HG02970 (cell line): ENCODE results near the gene BTBD7.
"Not testable (repeated sequence)": the region's sequence is repeated elsewhere in the genome, so short reads cannot be mapped to it uniquely, and the experiment has no call there.

ENCODE experiments used
- ATAC-seq: cut with Tn5 transposase; IDR thresholded peaks from one replicate; pipeline ENCODE4 v1.9.1; 2021; ENCODE audit warnings: mild to moderate bottlenecking, moderate library complexity, moderate number of reproducible peaks; ENCODE audit not compliant: unreplicated experiment, low FRiP score

The BTBD7 gene

GRCh38 chr14:93249128-93249831 lies 83.6 kb downstream of the BTBD7 start:
- ATAC-seq = no peak

DNA sequence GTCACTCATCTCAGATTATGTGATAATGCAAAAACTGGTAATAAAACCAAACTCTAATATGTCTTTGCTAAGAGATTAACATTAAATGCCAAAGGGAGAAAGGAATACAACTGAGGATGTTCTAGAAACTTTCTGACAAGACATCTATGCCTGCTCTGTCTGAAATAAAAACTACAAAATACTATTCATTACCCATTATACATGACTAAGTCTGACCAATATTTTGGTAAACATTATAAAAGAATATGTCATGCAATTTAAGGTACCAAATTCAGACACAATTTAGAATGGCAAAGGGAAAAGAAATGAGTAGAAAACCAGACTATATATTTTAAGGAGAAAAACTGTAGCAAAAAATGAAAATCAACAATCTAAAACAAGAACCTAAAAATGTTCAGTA lies 86.3 kb downstream of the BTBD7 start:
- no peak for ATAC-seq

DNA sequence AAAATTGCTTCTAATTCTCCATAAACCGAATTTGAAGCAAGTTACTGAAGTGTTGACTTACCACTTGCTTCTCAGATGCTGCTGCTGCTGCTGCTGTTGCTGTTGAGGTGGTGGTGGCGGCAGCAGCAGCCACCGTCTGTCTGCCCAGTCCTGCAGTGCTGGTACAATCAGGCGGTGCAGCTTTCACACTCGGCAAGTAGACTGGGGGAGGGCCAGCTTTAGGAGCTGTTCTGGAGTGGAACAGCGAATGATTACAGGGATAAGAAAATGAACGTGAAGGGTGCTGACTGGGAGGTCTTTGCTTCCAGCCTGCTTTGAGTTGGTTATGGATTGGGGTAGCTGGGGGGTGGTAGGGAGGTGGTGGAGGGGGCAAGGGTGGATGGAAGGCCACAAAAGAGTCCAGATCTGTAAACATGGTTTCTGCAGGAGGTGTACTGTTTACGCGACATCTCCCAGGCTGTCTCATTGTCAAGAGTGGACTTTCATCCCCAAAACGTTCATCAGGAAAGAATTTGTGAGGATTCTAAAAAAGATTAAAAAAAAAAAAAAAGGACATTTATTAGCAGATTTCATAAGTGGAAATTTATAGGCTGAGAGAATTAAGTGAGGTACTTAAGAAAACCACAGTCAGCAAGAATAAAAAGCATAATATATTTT lies 86.9 kb downstream of the BTBD7 start:
- ATAC-seq = no peak

DNA sequence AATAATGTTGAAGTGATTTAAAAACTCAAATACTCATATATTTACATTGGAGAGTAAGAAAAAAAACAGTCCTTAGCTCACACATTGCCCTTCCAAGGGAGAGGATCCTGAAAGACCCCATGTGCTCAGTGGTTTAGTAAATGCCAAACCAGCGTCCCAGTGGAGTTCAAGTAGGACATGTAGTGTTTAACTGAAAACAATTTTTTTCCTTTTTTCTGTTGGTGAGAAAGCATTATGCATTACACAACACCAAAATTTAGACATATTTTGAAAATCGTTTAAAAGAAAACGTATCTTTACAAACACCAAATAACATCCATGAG lies 92.2 kb downstream of the BTBD7 start:
- no peak for ATAC-seq

DNA sequence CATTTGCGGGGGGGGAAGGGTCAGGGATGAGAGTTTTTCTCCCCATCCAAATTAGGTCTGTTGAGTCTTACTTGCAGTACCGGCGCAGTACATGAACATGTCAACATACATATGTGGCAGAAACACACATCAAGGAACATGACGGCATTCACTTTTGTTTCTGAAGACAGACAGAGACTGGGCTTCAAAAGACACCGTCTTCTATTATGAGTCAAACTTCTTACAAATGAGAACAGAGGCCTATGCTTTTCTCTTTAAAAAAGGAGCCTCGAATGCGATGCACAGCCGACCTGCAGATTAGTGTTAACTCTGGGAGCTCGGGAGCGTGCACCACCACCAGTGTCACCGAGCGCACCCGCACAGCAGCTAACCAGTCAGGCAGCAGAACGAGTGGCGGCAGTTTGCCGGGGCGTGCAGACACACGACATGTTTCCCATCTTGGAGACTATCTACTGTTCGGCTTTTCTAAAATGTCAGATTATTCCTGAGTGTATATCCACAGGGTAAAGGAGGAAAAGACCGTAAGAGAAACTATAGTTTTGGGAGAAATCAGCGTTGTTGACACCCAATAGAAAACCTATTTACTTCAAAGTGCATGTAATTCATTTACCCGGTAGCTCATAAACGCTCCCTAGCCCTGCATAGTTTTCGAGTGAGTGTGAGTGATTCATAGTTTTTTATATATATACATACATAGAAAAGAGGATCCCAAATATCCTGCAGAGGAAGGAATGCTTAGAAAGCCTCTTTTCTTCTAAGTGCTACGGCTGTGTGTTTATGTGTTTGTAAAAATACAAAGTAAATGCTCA lies 92.8 kb downstream of the BTBD7 start:
- ATAC-seq = no peak

DNA sequence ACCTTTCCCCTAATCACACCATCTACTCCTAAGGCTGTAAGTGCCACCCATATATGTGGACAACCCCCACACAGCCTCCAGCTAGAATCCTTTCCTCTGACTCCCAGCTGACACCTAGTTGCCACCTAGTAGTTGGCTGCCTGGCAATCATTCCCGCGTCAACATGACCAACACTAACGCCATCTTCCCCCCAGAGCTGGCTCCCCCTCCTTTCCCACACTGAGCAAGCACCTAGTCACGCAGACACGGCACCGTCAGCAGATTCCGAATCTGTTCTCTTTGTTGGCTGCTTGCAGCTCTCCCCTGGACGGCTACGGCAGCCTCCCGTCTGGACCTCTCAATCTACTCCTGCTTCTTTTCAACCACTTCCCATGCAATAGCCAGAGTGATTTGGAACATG lies 98.0 kb downstream of the BTBD7 start:
- ATAC-seq = no peak

DNA sequence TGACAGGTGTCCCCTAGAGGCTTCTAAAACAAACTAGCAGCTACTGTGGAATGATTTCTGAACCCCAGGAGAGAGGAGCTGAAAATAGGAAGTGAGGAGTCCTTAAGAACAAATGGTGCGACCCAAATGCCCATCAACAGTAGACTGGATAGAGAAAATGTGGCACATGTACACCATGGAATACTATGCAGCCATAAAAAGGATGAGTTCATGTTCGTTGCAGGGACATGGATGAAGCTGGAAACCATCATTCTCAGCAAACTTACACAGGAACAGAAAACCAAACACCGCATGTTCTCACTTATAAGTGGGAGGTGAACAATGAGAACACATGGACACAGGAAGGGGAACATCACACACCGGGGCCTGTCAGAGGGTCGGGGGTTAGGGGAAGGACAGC lies 99.8 kb downstream of the BTBD7 start:
- not testable (repeated sequence) for ATAC-seq

- ATAC-seq = no peak
Measured at GRCh38 chr14:93232159-93232558, 100.7 kb downstream of the BTBD7 start.

GRCh38 chr14:93231129-93231979 lies 101.5 kb downstream of the BTBD7 start:
- ATAC-seq = no peak

DNA sequence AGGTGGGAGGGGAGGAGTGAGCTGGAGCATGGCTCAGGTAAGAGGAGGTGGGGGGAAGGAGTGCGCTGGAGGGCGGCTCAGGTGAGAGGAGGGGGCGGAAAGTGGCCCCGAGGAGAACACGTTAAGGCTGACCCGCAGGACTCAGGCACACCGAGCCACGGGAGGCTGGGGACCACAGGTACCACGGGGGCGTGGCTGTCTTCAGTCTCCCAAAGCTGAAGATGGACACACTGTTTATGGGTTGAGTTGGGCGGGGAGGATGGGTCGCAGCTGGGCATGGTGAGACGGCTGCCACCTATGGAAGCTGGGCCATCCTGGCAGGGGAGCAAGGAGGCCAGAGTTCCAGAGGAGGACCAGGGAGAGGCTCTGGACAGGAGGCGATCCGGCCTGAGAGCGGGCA lies 102.3 kb downstream of the BTBD7 start:
- no peak for ATAC-seq

DNA sequence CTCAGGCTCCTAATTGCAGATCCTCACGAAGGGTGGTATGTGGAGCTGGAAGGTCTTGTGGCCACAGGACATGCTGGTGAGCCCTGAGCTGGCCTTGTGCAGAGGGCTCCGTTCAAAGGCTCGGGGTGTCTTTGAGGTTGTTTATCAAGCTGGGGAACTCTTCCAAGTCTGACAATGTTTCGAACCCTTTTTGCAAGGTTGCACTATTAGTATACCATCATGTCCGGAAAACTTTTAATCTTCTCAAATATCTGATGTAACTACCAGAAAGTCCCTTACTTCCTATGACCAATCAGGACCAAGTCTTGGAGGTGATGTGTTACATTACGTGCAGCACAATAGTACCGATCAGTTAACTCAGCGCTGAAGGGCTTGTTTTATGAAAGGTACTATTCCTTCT lies 104.3 kb downstream of the BTBD7 start:
- ATAC-seq = no peak

- no peak for ATAC-seq
Measured at GRCh38 chr14:93223565-93223964, 109.3 kb downstream of the BTBD7 start.

GRCh38 chr14:93220509-93220908 lies 112.3 kb downstream of the BTBD7 start:
- no peak for ATAC-seq

DNA sequence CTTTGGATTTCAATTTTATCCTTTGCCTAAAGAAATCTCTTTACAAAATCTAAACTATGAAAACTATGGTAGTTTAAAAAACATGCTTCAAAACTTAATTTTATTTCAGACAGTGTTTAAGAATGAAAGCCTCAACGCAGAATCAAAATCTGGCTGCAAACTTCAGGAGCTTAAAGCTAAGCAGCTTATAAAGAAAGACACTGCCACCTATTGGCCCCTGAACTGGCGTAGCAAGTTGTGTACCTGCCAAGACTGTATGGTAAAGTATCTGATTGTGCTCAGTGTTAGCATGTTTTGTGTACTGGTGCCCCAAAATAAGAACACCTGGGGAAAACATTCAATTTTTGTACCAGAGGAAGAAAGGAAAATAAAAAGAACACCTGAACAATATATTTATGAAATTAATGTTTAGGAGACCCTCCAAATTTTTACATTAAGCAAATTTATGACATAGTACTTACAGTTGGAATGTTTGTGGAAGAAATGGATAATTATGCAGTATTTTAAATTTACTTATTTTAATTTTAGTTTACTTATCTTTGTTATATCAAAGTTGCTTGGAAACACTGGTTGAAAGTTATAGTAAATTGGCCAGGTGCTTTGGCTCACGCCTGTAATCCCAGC lies 113.6 kb downstream of the BTBD7 start:
- no peak for ATAC-seq

DNA sequence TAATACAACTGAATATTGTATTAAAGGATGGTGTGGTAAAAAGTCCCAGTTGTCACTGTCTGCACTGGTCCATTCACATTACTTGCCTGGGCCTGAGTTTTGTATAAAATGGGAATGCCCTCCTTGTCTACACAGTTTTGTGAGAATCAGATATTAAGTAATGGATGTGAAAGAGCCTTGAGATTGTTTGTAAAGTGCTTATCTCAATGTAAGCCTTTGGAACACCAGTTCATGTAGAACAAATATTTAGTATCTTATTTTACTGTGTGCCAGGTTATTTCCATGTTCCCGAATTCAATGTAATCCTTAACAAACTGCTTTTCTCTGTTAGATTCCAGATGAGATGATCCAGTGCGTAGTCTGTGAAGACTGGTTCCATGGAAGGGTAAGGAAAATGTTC lies 118.2 kb downstream of the BTBD7 start:
- no peak for ATAC-seq

DNA sequence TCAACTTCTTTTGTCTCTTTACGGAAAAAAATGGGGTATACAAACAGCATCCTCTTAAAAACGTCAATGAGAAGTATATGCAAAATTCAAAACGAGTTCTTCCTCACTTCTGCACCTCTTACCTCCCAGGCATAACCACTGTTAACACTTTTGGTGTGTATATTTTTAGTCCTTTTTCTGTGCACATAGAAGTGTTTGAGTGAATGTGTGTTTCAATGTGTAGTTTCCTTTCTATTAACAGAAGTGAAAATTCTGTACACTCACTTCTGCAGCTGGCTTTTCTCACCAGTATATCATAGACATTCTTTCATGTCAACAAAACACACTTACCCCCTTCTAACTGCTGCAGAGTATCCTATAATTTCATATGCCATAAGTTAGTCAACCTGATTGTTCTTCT lies 120.4 kb downstream of the BTBD7 start:
- ATAC-seq = no peak

- peak; percentile 32 for ATAC-seq
Measured at GRCh38 chr14:93207468-93208308, 125.1 kb downstream of the BTBD7 start.

- ATAC-seq = peak; percentile 86
Measured at GRCh38 chr14:93206793-93207467, 125.9 kb downstream of the BTBD7 start, which contains the start of the genes GON7 and UBR7. Gene GON7 (minus strand): TSS chr14:93207065. CDS start chr14:93207037, 28 bp downstream. Gene UBR7 (plus strand): TSS chr14:93207256. CDS start chr14:93207292, 36 bp downstream.
